T-helper 1 cell treated with Interleukin-12 subunit alpha and Interleukin-12 subunit beta and Interleukin-4 antibody, amounts not matched to agents 30 ng/mL and 1 ng/mL, for 36 hours (primary cell): ENCODE measurements around the gene POLR2H. TPM values are rescaled to one million over a fixed set of nuclear protein-coding genes. Genes with fewer than 3 reads are reported as not detected.

Experiments
- intact Hi-C: fragments of 100-400 bp; cut with micrococcal nuclease; formaldehyde crosslinking; loops from one replicate; pipeline ENCODE4 v1.15.1; 2024
- total RNA-seq: library from RNA; stranded (reverse); gene quantifications from 2 replicates; pipeline ENCODE4 v1.2.3, GENCODE V29; 2022

POLR2H gene
- total RNA-seq, 1 donor from 2014 or later: 89.9 TPM

DNA sequence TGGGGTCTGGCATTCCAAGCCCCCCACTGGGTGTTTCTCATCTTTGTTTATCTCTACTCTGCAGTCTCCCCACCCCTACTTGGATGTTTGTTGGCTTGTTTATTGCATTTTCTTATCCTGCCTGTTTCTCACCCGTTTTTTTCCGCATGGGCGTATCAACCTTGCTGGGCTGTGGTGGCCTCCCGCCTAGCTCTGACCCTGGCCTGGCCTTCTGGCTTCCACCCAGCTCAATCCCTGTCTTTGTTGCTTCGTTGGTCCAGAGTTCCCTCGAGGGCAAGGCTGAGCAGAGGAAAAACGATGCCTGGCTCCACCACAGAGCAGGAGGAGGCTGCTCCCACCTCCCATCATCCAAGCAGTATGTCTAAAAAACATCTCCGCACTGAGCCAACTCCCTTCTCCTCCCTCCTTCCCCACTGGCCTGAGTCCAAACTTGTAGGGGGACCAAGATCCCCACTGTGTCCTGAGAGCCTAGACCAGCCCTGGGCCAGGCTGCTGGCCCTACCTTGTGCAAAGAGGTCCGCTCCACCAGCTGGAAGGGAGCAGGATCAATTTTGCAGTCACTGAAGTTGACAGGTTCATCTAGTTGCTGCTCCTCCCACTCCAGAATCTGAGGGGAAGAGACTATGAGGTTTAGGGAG lies 9.9 kb upstream of the POLR2H start:
- intact Hi-C loops: no loop called here

DNA sequence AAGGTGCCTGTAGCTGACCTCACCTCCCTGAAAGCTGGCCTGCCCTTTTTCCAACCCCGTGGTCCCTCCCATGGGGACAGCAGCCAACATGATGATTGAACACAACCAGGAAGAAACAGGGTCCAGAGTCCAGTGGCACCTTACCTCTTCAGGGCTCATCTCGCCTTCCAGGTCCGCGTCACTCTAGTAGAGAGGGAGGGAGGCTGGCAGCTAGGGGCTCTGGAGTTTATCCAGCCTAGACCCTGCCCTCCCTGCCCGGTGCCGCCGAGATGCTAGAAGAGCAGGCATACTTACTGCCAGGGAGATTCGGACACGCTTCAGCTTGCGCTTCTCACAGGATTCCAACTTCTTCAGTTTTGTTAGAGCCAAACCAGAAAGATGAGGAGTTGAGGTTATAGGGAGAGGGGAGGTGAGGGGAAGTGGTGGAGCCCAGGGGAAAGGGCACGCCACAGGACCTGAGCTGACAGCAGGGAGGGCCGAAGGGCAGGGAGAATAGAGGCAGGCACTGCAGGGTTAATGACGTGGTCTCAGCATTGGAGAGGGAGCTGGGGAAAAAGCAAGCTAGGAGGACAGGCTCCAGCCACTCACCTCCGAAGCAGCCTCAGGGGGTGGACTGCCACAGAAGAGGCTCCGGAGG lies 9.2 kb upstream of the POLR2H start:
- intact Hi-C loops: no loop called here

DNA sequence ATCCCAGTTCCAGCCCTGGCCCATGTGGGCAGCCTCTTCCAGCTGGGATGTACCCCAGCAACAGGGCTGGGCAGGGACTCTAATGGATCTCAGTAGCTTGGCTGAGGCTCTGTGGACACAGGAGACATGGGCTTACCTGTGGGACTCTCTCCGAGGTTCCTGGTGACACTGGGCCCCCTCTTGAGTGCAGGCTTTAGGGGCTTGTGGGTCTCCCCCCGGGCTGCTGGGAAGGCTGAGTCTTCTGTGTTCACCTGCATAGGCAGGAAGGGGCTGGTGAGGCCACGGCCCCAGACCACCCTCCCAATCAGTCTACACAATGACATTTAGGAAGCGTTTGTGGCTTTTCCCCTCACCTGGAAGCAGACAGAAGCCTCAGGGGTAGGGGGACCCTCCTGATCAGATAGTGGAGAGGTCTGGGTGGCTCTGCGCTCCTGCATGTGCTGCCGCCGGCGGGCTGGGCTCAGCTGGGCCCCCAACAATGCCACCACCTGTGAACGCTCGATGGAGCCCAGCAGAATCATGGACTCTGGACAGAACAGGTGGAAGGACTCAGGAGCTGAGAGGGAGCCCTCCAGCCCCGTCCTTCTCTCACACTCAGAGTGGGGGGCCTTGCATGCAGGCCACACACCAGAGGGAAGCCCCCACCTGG lies 8.5 kb upstream of the POLR2H start:
- intact Hi-C loops: no loop called here

DNA sequence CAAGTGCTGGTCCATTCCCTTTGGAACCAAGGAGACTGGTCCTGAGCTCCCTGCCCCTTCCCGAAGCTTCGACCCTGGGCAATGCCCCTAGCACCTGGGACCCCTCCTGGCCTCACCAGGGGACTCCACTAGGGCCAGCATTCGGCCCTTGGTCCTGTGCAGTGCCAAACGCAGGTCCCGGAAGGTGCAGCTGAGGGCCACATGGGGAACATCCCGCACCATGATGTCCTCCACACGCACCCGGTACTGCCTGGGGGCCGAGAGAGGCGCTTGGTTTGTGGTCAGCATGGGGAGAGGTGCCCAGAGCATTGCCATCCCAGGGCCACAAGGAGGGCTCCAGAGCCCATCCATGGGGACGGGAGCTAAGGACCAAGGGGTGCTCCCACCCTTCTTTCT lies 8.0 kb upstream of the POLR2H start:
- intact Hi-C loops: no loop called here

DNA sequence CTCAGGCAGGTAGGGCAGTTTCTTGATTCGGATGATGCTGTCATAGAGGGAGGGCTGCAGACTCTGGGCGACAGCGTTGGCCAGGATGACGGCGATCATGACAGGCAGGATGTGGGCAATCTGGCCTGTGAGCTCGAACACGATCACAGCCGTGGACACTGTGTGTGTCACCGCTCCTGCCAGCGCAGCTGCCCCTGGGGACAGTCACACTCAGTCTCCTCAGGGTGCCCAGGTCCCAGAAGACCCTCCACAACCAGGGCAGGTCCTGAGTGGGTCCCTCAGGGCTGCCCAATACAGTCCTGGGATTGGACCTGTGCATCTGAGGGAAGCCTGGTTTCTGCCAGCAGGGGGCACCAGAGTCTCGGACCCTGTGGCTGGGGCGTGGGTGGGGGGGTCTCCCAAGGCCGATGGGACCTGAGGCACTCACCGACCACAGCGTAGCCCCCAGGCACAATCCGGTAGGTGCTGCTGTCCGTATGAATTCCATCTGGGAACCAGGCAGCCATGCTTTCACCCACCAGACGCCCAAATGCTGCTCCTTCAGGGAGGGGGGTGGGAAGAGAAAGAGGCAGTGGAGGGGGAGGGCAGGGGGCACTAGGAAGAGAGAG lies 7.3 kb upstream of the POLR2H start:
- intact Hi-C loops: no loop called here

DNA sequence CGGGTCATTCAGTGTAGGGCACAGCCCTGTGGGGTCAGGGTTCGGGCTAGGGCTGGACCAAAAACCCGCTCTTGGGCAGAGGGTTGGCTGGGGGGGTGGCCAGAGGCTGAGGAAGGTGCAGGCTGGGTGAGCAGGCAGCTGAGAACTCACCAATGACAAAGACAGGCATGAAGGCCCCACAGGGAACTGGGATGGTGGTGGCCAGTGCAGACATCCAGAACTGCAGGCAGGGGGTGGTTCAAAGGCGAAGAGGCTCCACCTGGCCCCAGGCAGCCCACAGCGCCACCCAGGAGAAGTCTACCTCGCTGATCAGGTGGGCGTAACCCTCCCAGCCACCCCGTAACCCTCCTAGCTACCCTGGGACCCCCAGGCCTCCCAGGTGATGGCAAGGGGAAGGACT lies 6.8 kb upstream of the POLR2H start:
- intact Hi-C loops: no loop called here

DNA sequence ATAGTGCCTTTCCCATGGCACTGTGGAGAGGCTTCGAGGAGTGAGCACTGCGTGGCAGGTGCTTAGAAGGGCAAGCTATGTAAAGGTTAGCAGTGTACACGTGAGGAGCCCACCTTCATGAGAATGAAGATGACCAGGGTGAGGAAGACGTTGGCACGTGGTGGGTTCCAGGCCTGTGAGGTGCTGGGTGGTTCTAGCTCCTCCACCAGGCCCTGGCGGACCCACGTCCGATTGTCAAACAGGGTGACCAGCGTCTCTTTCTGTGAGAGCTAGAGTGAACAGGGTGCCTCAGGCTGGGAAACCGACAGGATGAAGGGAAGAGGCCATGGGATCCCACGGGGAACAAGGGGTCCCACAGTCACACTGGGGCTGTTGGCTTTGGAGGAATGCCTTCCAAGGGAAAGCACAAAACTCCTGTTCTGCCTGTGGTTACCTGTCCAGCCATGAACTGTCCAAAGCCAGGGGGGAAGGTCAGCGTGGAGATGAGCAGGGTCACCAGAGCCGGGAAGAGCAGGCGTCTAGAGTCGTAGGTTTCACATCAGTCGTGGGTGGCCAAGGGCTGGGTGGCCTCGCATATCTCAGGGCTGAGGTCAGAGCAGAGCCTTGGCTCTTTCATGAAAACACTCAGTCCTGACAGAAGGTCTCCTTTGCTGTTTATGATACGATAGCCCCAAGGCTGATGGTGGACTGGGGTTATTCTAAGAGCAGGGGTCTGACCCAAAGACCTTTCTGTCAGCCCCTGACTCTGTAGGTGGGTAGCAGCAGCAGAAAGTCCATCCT lies 6.1 kb upstream of the POLR2H start:
- intact Hi-C loops: no loop called here

DNA sequence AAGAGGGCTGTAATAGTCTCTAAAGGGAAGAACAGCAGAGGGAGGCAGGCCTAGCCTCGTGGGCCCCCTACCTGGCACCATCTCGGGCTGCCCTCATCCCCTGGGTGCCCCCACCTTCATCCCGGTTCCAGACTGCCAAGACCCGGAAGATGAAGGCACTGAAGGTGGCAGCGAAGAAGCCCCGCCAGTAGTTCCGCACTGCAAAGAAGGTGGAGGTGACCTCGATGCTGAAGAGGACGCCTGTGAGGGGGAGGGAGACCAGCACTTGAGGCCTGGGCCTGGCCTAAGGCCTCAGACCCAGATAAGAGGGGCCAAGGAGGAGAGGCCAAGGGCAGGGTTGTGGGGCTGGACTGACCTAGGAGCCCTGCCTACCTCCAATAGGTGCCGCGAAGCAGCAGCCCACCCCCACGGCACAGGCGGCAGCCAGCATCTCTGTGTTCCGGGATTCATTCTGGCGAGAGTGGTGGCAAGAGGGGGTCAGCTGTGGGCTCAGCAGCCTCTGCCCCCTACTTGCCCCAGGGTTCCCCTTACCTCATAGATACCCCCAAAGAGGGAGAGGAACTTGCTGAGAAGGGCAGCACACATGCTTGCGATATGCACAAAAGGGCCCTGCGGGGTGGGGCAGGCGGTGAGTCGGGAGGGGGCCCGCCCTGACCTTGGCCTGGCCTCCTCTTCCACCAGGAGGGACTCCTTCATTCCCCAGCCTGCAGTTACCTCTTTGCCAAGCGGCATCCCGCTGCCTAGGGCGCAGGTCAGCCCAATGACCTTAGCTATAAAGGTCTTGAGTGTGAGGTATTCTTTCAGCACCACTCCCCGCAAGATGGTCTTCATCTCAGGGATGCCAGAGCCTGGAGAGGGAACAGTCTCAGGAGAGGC lies 4.0 kb upstream of the POLR2H start:
- intact Hi-C loops: no loop called here

DNA sequence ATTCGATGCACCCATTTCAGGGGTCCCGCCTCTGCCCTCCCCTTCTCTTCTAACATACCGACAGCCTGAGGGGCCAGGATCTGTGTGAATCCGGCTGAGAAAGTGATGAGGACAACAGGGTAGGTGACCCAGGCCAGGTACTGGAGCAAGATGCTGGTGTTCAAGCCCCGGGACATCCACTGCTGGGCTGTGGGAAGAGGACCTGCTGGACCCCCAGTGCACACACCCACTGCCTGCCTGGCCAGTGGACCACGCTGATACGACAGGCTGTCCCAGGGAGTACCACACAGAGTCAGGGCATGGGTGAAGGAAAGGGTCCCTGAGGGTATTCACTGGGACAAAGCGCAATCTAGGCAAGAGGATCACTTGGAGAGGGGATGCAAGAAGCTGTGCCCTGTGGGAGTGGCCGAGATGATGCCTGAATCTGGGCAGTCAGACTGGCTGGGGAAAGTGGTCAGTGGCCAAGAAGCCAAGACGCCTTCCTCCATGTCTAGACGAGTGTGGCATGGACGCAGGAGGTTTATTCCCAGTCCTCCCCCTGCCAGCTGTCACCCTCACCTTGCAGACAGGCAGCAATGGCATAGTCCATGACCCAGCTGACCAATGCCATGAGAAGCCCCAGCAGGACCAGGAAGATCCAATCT lies 3.3 kb upstream of the POLR2H start:
- intact Hi-C loops: no loop called here

DNA sequence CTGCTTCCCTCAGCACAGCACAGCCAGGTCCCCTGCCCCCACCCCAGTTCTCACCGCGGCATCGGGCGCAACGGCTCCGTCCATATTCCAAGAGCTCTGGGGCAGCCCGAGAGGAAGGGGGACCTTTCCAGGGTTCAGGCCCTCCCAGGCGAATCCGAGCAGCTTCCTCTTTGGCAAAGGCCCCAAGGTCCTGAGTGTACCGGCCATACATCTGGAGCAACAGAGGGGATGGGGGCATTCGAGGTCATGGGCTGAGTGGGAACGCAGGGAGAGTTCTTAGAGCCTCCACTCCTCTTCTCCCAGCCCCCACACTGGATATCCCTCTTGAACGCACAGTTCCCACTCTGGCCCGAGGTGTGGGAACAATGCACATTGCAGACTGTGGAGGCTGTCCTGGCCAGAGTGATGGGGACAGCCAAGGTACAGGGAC lies 2.6 kb upstream of the POLR2H start:
- intact Hi-C loops: no loop called here

DNA sequence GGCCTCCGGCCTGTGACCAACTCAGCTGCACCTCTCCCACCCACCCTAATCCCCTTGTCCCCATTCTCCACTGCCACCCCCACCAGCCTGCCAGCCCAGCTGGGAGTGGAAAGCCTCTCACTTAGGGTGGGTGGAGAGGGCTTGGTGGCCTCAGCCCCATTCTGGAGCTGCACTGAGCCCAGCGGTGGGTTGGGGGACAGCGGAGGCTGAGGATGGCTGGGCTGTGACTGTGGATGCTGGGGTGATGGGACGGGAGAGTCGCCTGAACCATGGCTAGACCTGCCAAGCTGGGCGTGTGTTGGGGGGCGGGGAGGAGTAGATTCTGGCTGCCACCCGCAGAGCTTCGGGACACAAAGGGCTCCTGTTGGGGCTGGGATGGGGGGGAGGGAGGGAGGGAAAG lies 1.9 kb upstream of the POLR2H start:
- intact Hi-C loops: loop anchor here (5.0 kb wide), 1 partner anchor 353 kb away; the partner anchor contains the start of gene MAGEF1

DNA sequence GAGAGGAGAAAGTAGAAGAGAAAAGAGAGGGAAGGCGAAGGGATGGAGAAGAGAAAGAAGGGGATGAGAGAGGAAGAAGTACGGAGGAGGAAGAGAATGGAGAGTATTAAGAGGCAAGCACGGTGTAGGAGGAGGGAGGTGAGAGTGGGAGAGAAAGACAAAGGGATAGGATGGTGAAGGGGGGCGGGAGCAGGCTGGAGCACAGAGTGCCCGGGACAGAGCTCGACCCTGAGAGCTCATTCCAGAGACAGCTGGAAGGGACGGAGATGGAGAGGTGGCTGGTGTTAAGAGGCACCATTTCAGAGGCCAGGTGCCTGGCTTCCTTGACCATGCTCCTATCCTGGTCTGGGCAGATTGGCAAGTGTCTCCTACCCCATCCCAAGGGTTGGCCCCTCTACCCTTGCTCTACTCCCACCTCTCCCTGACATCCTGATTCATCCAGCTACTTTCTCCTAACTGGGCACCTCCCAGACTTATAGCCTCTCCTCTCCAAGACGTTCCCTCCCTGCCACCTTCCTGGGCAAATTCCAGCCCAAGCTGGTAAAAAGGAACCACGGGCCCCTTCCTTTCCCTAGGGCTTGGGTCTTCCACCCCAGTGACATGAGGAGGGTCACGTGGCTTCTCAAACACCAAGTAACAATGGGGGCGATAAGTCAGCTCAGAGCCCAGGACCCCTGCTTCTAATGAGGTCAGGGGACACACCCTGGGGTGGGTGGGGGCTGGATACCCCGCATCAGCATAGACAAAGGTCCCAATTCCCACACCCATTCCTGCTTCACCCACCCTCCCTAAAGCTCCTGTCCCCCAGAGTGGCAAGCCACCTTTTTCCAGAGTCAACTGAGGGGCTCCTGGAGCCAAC lies 1.2 kb upstream of the POLR2H start:
- intact Hi-C loops: loop anchor here (5.0 kb wide), 1 partner anchor 352 kb away; the partner anchor contains the start of gene MAGEF1

DNA sequence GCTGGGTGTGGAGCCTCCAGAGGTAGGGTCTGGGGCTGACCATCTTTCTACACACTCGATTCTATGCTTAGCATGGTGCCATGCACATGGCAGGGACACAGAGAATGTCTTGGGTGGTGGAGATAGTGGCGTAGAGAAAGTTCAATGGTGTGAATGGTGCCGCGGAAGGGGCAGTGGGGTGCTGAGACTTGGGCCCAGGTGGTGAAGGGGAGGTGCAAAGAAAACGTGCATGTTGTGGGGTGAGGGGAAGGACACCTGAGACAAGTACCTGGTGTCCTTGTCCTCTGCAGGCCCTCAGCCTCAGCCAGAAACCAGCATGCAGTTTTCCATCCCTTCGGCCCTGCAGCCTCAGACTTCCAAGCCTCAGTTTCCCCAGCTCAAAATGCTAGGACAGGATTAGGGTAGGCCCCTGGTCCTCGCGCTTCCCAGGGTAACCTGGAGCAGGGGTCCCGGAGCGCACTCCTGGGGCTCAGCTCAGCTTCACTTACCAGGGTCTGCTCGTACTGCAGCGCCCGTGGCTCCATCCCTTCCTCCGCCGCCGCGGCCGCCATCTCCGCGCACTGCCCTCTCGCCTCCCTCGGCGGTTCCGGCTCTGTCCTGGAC lies 480 bp upstream of the POLR2H start:
- intact Hi-C loops: loop anchor here (5.0 kb wide), 1 partner anchor 351 kb away; the partner anchor contains the start of gene MAGEF1

DNA sequence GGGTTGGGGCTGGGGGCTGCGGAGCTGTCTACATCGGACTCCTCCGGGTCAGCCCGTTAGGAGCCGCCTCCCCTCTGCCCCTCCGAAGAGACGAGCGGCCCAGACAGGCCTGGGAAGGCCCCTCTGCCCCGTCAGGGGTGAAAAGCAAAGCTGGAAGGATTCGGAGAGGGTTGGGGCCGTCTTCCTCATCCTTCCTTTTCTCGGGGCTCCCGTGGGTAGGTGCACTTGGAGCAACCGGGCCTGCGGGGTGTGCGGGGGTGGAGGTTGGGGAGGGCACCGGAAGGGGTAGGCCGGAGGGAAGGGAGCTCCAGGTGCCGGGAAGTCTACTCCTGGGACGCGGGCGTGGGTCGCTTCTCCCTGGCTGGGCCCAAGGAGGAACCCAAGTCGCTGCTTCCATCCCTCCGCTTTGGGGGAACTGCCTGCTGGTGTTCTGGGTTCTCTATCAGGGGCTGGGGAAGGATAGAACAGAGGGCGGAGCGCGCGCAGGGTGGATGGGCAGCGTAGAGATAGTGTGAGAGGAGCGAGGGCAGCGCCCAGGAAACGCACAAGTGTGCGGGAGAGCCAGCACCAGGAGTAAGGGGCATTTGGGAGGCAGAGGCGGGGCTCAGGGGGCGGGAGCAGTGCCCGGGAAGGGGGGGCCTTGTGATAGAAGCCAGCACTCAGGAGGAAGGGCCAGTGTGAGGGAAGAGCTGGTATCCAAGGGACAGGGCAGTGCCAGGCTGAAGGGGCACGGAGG lies 590 bp downstream of the POLR2H start:
- intact Hi-C loops: loop anchor here (2.0 to 5.0 kb wide), 5 partner anchors 151 to 1569 kb away; partner anchors contain the start of genes ATP11B, MAGEF1 and PARL

DNA sequence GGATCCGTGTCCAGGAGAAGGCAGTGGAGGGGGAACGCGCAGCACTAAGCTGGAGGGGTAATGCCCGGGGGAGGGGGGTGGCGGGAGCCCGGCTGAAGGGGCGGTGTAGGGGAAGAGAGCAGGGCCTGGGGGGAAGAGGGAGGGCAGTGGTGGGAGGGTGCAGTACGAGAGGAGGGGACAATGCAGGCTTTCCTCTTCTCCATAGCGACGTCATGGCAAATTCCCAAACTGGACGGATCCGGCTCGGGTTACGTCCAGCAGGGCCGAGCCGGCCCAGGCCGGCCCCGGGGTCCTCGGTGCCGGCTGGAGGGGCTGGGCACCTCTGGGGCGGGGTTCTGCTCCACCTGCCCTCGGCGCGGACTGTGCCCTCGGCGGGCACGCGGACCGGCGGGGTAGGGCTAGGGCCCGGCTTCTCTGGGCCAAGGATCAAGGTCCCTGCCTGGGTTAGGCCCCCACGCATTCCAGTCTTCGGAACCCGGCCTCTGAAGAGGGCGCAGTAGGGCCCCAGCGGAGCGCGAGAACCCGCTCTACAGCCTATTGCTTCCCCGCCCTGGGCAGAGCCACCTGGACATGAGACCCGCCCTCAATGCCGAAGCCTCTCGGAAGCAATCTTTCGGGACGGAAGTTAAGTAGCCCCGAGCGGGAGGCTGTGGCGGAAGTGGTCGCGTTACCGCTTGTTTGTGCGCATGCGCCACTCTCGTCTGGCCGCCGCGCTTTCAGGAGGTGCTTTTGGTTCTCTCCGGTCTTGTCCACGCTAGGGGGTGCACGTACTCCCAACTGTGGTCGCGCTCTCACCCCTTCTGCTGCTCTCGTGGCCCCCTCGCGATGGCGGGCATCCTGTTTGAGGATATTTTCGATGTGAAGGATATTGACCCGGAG lies 1.4 kb downstream of the POLR2H start:
- intact Hi-C loops: loop anchor here (1.0 to 5.0 kb wide), 16 partner anchors 28 to 1570 kb away; partner anchors contain the start of genes ABCC5, ABCF3, AP2M1 and ATP11B

DNA sequence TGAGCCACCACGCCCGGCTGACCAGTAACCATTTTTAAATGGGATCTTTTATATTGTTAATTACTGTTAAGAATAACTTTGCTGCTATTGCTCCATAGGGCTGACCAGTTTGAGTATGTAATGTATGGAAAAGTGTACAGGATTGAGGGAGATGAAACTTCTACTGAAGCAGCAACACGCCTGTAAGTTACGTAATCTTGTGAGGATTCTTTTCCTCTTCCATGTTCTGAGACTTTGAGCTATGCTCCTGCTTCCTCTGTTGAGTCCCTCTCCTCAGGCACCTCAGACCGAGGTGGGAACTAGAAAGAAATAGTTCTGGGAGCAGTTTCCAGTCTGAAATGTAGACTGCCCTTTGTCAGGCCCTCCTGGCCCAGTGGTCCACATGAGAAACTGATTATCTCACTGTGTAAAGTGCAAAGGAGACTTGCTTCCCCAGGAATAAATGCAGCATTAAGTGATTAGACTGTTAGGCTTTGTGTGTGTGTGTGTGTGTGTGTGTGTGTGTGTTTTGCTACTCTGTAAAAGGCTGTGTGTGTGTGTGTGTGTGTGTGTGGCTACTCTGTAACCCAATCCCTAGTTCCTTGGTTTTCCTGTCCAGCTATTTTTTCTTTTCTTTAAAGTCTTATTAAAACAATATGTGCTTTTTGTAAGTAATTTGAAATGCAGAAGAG lies 5.2 kb downstream of the POLR2H start:
- intact Hi-C loops: no loop called here
